Measurements from ENCODE around the gene USP32.

USP32 gene

DNA sequence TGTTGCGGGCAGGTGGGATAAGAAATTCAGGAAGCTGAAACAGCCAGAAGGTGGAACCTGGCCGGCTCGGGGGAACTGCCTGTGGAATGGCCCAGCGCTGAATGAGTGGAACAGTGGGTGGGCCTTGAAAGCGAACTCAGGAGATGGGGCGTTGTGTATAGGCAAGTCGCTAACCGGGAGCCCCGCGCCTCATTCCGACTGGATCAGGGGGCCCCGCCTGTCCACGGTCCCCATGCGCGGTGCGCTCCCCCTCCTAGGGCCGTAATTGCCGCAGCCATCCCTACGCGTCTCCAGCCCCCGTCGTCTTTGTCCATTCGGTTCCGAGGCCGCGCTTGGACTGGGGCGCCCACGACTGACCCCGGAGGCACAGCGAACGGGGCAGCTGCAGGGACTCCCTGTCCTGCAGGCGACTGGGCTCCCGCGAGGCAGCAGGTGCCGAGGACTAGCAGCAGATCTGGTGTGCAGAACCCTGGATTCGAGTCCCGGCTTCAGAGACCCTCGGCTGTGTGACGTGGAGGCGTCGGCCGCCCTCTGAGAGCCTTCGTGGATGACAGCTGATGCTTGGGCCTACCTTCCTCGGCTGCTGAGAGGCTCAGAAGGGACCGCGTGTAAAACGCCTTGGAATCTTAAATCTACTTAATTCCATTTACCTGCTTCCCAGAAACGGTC lies 253.0 kb downstream of the USP32 start:
- Histone ChIP-seq H3K4me1 (ENCODE audit: insufficient read depth, low read length, poor library complexity, severe bottlenecking) (peaks cover 11% of the 10 kb centered on the region), H4K20me1 (ENCODE audit: insufficient read depth, low read length, poor library complexity, severe bottlenecking) (no peaks in the 10 kb centered on the region), H2AFZ (ENCODE audit: low read length) (no peak overlapping the region), H3K9ac (ENCODE audit: low read depth, low read length, poor library complexity, severe bottlenecking) (no peak overlapping the region), H3K27me3 (ENCODE audit: insufficient read depth, low read length, poor library complexity, severe bottlenecking) (no peaks in the 10 kb centered on the region), H3K4me2 (ENCODE audit: low read depth, low read length, poor library complexity, severe bottlenecking) (no peak overlapping the region), H3K9me3 (ENCODE audit: insufficient read depth, low read depth, low read length) (no peaks in the 10 kb centered on the region), H3K9me2 (replicated peaks; ENCODE audit: low read depth, low read length) (no peaks in the 10 kb centered on the region), H3K4me3 (ENCODE audit: low read length, poor library complexity, severe bottlenecking) (no peak overlapping the region), H3K79me2 (ENCODE audit: insufficient read depth, low read length) (no peaks in the 10 kb centered on the region), H3F3A (ENCODE audit: low read depth) (no peaks in the 10 kb centered on the region), H3K36me3 (ENCODE audit: insufficient read depth, low read length) (no peaks in the 10 kb centered on the region)
- TF ChIP-seq, protein P1, sequence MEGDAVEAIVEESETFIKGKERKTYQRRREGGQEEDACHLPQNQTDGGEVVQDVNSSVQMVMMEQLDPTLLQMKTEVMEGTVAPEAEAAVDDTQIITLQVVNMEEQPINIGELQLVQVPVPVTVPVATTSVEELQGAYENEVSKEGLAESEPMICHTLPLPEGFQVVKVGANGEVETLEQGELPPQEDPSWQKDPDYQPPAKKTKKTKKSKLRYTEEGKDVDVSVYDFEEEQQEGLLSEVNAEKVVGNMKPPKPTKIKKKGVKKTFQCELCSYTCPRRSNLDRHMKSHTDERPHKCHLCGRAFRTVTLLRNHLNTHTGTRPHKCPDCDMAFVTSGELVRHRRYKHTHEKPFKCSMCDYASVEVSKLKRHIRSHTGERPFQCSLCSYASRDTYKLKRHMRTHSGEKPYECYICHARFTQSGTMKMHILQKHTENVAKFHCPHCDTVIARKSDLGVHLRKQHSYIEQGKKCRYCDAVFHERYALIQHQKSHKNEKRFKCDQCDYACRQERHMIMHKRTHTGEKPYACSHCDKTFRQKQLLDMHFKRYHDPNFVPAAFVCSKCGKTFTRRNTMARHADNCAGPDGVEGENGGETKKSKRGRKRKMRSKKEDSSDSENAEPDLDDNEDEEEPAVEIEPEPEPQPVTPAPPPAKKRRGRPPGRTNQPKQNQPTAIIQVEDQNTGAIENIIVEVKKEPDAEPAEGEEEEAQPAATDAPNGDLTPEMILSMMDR (conservative IDR thresholded peaks at IDR 0.05; ENCODE audit: low read length), result no peak
- TF ChIP-seq EZH2phosphoT487 (IDR thresholded peaks at IDR 0.05; ENCODE audit: borderline replicate concordance), result no peak

DNA sequence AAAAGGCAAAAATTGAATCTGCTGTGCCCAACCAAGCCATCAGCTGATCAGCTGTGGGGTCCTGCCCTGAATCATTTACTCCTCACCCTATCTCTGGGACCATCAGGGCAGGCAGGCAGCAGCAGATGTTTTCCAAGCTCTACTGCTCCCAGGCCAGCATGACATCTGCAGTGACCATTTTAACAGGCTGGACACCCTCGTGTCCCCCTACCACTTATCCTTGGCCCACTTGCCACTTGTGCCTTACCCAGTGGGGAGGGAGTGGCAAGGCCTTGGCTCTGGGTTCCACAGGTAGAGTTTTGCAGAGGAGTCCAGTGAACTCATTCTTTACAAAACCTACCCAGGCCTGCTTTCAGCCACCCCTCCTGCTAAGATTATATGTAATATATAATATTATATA lies 254.2 kb downstream of the USP32 start:
- H3K4me1 ChIP-seq (ENCODE audit: insufficient read depth, low read length, poor library complexity, severe bottlenecking), result peaks cover 6% of the 10 kb centered on the region
- no peaks in the 10 kb centered on the region for H3K9me3 ChIP-seq (ENCODE audit: insufficient read depth, low read depth, low read length)

DNA sequence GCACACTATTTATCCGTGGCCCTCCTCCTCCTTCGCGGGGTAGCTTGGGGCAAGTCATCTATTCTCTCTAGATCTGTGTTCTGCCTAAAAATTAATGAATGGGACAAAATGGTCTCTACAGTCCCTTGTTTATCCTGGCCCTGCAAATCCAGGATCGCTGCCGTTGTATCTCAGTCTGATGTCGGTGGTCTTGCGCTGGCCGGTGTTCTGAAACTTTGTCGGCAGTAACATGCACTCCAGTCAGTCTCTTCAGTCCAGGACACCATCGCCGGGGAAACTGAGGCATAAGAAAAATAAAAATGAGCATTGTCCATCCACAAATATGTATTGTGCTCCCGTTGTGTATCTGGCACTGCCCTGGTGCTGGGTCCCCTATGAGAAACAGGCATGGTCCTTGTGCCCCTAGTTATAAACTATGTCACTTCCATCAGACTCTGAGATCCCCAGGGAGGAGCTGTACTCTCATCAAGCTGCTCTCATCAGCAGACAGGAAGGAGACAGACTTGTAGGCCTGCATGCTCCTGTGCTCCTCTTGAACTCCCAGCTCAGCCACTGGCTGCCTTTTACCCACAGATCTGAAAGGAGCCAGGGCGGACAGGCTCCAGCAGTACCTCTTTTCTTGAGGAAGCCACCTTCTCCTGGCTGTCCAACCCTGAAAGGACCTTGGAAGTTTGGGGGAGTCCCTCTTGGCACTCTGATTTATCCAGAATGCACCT lies 255.8 kb downstream of the USP32 start:
- Histone ChIP-seq H3K4me1 (ENCODE audit: insufficient read depth, low read length, poor library complexity, severe bottlenecking) (no peaks in the 10 kb centered on the region), H3K27me3 (ENCODE audit: insufficient read depth, low read length, poor library complexity, severe bottlenecking) (no peaks in the 10 kb centered on the region), H3K4me2 (ENCODE audit: low read depth, low read length, poor library complexity, severe bottlenecking) (no peak overlapping the region), H2AFZ (ENCODE audit: low read length) (no peak overlapping the region), H3K9me2 (replicated peaks; ENCODE audit: low read depth, low read length) (no peaks in the 10 kb centered on the region), H3K36me3 (ENCODE audit: insufficient read depth, low read length) (no peaks in the 10 kb centered on the region), H3K9me3 (ENCODE audit: insufficient read depth, low read depth, low read length) (no peaks in the 10 kb centered on the region), H3K9ac (ENCODE audit: low read depth, low read length, poor library complexity, severe bottlenecking) (no peak overlapping the region), H3K79me2 (ENCODE audit: insufficient read depth, low read length) (no peaks in the 10 kb centered on the region), H3F3A (ENCODE audit: low read depth) (no peaks in the 10 kb centered on the region), H4K20me1 (ENCODE audit: insufficient read depth, low read length, poor library complexity, severe bottlenecking) (no peaks in the 10 kb centered on the region), H3K4me3 (ENCODE audit: low read length, poor library complexity, severe bottlenecking) (no peak overlapping the region)
- TF ChIP-seq, protein P1 (conservative IDR thresholded peaks at IDR 0.05; ENCODE audit: low read length), result no peak

More for the DNA sequence above, 254.2 kb downstream of the USP32 start:
- Histone ChIP-seq H3K4me2 (ENCODE audit: low read depth, low read length, poor library complexity, severe bottlenecking) (no peak overlapping the region), H3K9ac (ENCODE audit: low read depth, low read length, poor library complexity, severe bottlenecking) (no peak overlapping the region), H4K20me1 (ENCODE audit: insufficient read depth, low read length, poor library complexity, severe bottlenecking) (no peaks in the 10 kb centered on the region), H2AFZ (ENCODE audit: low read length) (no peak overlapping the region), H3K9me2 (replicated peaks; ENCODE audit: low read depth, low read length) (no peaks in the 10 kb centered on the region), H3F3A (ENCODE audit: low read depth) (no peaks in the 10 kb centered on the region), H3K27me3 (ENCODE audit: insufficient read depth, low read length, poor library complexity, severe bottlenecking) (no peaks in the 10 kb centered on the region), H3K4me3 (ENCODE audit: low read length, poor library complexity, severe bottlenecking) (no peak overlapping the region), H3K36me3 (ENCODE audit: insufficient read depth, low read length) (no peaks in the 10 kb centered on the region), H3K79me2 (ENCODE audit: insufficient read depth, low read length) (no peaks in the 10 kb centered on the region)
- TF ChIP-seq EZH2phosphoT487 (IDR thresholded peaks at IDR 0.05; ENCODE audit: borderline replicate concordance), result no peak
- TF ChIP-seq, protein P1 (conservative IDR thresholded peaks at IDR 0.05; ENCODE audit: low read length), result no peak

Measured in Loucy (cell line).